HL-60/S4 treated with phorbol 12-myristate 13-acetate at 8.2 ng/mL for 4 days and 3 days (cell line): ENCODE results near the gene GINS2.

ENCODE experiments used
- in situ Hi-C: fragments of 300-500 bp; cut with MboI; formaldehyde crosslinking; loops from 2 replicates; pipeline ENCODE4 v1.15.0; 2022; ENCODE audit warnings: low sequenced_read_pairs

The GINS2 gene

GRCh38 chr16:85655216-85656129 is 33.3 kb downstream of the GINS2 start:
- in situ Hi-C loops: no loop called here

DNA sequence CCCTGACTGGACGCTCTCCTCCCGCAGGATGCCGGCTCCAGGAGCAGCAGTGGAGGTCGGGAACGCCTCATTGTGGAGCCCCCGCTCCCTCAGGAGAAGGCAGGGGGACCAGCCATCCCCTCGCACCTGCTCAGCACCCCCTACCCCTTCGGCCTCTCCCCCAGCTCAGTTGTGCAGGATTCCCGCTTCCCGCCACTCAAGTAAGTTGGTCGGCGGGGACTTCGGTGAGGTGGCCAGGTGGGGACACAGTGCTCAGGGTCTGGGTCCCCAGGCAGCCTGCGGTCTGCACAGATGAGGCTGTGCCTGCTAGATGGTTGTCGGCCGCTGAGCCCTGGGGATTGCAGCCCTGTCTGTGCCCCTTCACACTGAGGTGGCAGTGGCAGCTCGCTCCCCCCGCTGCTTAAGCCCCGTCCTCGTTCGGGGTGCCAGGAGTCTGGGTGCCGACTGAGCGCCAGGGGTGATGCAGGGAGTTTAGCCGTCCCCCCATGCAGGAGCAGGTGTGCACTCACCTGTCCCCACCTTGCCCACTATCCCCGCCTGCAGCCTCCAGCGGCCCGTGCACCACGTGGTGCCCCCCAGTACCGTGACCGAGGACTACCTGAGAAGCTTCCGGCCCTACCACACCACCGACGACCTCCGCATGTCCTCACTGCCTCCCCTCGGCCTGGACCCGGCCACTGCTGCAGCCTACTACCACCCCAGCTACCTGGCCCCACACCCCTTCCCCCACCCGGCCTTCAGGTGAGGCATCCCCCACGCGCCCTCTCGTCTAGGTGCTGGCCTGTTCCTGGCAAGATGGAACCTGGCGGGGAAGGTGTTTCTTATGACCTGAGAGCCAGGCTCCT is 34.3 kb downstream of the GINS2 start:
- in situ Hi-C loops: no loop called here

DNA sequence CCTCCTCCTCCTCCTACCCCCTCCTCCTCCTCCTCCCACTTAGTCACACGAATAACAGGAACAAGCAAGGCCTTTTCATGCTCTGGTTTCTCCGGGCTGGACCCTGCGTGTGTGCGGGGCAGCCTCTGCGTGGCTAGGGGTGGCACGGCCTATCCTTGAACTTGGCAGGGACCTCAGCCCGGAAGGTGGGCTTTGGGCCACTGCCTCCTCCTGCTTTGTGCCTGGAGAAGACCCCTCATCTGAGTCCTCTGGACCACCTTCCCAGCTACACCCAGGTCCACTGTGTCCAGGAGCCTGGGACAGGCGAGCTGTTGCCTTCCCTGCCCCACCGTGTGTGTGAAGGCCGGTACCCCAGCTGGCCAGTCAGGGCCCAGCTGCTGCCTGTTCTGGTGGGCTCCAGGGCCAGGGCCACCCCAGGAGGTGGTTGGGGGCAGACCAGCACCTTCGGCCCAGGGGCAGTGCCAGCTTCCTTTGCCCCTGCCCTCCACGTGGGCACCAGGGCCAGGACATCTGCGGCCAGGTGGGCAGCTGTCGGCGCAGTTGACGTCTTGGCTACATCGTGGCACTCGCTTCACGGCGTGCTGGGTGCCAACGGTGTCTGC is 35.4 kb downstream of the GINS2 start:
- in situ Hi-C loops: no loop called here

DNA sequence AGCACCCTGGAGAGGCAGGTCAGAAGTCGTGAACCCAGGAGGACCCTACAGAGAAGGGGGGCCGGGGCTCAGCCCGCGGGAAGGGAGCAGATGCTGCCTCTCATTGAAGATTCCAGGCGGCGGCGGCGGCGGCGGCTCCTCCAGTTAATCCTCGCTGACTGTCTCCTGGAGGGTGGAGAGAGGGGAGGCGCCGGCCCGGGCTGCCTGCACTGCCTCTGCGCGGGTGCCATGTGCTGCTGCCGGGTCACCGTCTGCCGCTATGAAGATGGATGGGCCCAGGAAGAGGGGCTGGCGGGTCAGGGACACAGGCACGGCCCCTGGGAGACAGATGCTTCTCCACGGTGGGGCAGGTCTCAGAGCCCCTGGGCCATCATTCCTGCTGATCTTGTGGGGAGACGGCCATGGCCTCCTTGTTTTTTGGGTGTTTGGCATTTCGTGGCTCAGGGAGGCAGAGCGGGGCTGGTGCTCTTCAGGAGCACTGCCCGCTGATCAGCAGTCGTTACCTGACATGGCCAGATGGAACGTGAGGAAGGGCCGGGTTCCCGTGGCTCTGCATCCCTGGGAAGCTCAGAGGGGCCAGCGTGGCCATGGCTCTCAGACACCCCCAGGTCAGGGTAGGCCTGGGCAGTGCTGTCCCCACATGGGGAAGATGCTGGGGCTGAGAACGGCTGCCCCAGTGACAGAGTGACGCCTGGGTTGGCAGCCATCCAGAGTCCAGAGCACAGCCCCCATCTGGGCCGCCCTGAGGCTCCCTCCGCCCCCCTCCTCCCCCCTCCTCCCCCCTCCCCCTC is 36.1 kb downstream of the GINS2 start:
- in situ Hi-C loops: no loop called here

GRCh38 chr16:85651629-85652430 is 36.9 kb downstream of the GINS2 start:
- in situ Hi-C loops: no loop called here

GRCh38 chr16:85650844-85651628 is 37.7 kb downstream of the GINS2 start:
- in situ Hi-C loops: no loop called here

GRCh38 chr16:85650135-85650843 is 38.5 kb downstream of the GINS2 start:
- in situ Hi-C loops: no loop called here

DNA sequence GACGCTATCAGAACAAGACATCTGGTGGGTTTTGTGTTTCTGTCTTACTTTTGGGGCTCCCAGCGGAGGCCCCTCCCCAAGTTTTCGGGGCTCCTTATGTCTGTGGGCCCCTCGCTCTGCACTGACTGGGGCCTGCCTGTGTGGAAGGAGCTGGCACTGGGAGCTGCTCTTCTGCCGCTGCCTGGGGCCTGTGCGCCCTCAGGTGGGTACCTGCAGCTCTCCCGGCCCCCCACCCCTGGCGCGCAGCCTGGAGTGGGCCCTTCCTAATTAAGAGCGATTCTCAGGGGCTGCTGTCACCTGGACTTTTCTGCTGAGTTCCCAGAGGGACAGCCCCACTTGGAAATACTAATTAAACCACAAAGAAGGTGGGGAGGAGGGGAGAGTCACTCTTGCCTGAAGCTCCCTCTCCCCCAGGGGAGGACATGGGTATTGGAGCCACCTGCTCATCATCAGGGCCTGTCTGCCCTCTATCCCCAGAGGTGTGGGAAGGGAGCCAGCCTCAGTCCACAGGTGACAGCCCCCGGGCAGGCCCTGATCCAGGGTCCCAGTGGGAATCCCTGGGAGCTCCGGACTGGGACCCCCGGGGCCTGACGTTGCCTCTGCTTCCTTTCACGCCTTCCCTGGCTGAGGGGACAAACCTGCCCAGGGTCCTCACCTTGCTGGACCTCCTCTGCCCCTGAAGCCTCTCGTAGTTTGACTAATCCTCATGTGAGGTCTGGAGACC is 39.2 kb downstream of the GINS2 start:
- in situ Hi-C loops: no loop called here

DNA sequence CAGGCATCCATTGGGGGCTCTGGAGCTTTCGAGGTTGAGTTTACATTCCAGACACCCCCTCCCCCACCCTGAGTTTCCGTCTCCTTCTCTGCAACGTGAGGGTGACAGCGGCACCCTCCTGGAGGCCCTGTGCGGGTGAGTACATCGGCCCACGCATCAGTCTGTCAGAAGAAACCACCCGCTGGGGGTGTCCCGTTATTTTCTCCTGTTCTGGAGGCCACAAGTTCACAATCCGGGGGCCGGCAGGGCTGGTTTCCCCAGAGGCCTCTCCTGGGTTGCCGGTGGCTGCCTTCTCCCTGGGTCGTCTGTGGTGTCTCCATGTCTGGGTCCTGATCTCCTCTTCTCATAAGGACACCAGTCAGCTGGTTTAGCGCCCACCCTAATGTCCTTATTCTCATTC is 39.9 kb downstream of the GINS2 start:
- in situ Hi-C loops: no loop called here

- in situ Hi-C loops: no loop called here
These were observed 40.6 kb downstream of the GINS2 start for GRCh38 chr16:85648070-85648714.

DNA sequence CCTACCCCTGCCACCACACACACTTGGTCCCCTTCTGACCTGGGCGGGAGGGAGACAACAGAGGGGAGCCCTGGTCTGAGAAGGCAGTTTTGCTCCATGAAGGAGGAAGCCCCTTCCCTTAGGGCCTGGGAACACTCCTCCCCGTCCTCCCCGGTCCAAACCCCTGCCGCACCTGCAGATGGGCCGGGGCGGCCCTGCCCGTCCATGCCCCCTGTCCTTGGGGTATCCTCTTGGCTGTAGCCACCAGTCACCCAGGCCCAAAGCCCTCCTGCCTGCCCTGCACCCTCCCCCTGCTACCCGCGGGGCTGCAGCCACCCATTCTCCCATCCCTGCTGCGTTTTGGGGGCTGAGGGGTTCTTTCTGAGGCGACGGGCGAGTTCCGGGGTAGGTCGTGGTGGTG is 41.8 kb downstream of the GINS2 start:
- in situ Hi-C loops: no loop called here

DNA sequence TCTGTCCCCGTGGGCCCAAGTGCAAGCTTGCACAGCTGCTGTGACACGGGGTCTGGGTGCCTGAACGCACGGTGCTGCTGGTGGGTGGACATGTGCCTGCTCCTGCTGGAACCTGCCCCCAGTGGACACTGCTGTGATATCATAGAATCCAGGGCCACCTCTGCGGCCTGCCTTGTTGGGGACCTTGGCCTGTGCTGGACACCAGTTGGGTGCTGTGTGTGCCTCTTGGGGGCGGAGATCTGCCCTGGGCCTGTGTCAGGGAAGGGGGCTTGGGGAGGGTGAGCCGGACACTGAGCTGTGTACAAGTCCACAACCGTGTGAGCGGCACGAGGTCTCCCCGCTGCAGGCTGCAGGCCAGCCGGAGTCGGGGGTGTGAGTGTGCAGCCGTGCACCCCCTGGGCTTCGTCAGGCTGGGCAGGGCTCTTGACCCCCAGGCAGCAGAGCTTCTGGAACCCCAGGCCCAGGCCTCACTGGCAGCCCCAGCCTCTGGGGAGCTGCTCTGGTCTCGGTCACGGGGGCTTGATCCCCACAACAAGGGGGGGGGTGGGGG is 42.3 kb downstream of the GINS2 start:
- in situ Hi-C loops: no loop called here

GRCh38 chr16:85645021-85645589 is 43.6 kb downstream of the GINS2 start:
- in situ Hi-C loops: no loop called here

- in situ Hi-C loops: no loop called here
These were observed 44.6 kb downstream of the GINS2 start for GRCh38 chr16:85644093-85644712.

DNA sequence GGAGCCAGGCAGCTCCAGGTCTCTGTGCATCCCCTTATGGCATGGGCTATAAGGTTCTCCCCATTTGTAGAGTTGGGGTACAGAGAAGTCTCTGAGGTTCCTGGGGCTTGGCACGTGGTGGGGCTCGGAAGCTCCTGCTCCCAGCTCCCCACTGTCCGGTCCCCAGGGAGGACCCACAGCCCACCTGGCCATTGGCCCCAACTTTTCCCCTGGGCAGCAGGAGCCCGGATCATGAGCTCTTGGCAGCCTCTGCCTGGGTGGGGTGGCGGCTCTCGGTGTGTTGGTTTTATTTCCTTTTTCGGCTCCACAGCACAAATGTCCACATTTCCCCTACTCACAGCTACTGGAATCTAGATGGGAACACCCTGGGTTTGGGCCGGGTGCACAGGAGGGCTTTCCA is 45.1 kb downstream of the GINS2 start:
- in situ Hi-C loops: no loop called here

- in situ Hi-C loops: no loop called here
These were observed 45.9 kb downstream of the GINS2 start for GRCh38 chr16:85642762-85643358.
